Activated T-cell treated with anti-CD3 and anti-CD28 coated beads for 48 hours (primary cell): ENCODE results near the gene FAM186B.

Source experiments
- DNase-seq: peaks from one replicate; pipeline ENCODE4 v3.0.0-alpha.2; 2020; ENCODE audit warnings: low read depth

FAM186B gene

GRCh38 chr12:49549735-49550692 is 55.4 kb downstream of the FAM186B start:
- no peak for DNase-seq

DNA sequence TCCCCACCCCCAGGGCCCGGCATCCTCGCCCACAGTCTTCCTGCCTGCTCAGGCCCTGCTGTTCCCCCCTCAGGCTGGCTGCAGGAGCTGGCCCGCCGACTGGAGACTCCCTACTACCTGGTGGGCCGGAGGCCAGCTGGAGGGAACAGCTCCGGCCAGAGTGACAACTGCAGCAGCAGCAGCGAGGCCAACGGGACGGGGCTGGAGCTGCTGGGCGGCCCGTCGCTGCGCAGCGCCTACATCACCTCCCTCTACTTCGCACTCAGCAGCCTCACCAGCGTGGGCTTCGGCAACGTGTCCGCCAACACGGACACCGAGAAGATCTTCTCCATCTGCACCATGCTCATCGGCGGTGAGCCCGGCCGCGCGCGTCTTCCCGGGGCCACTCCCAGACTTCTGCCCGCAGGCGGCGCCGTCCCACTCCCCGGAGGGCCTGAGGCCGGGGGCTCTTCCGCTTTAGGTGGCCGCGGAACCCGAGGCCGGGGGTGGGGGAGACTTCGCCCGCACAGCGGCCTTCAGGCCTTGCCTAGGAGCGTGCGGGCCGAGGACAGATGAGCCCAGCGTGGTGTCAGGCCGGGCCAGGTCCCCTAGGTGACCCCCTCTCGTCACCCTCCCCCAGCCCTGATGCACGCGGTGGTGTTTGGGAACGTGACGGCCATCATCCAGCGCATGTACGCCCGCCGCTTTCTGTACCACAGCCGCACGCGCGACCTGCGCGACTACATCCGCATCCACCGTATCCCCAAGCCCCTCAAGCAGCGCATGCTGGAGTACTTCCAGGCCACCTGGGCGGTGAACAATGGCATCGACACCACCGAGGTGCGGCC is 56.4 kb downstream of the FAM186B start:
- DNase-seq = no peak

DNA sequence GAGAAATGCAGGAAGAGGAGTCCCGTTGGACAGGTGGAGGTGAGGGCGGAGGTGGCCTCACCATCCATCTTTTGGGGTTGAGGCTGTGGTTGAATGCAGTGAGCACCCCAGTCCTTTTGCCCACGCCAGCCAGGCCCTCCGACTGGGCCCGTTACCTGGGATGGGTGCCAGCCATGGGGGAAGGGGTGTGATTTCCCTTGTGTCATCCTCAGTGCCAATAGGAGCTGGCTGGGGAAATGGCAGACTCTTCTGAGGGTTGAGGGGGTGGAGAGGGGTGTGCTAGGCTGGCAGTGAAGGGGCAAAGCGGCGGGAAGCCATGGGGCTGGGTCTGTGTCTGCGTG is 57.0 kb downstream of the FAM186B start:
- DNase-seq = no peak

GRCh38 chr12:49547090-49547690 is 58.2 kb downstream of the FAM186B start:
- no peak for DNase-seq

GRCh38 chr12:49546481-49546880 is 59.0 kb downstream of the FAM186B start:
- no peak for DNase-seq

DNA sequence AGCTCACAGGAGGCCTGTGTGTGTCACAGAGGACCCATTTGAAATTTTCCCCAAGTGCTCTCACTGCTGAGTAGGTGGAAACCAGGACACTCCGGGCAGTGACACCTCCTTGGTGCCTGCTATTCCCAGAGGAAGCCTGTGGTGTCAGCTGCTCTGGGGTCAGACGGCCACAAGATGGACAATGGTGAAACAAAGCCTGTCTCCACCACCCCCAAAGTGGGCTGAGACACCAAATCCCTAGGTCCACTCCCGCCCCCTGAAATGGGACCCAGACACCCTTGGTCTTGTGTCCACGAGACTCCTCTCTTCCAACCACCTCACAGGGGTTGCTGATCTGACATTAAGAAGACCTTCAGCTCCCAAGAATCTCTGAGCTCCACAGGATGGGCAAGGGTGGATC is 59.6 kb downstream of the FAM186B start:
- DNase-seq = no peak

DNA sequence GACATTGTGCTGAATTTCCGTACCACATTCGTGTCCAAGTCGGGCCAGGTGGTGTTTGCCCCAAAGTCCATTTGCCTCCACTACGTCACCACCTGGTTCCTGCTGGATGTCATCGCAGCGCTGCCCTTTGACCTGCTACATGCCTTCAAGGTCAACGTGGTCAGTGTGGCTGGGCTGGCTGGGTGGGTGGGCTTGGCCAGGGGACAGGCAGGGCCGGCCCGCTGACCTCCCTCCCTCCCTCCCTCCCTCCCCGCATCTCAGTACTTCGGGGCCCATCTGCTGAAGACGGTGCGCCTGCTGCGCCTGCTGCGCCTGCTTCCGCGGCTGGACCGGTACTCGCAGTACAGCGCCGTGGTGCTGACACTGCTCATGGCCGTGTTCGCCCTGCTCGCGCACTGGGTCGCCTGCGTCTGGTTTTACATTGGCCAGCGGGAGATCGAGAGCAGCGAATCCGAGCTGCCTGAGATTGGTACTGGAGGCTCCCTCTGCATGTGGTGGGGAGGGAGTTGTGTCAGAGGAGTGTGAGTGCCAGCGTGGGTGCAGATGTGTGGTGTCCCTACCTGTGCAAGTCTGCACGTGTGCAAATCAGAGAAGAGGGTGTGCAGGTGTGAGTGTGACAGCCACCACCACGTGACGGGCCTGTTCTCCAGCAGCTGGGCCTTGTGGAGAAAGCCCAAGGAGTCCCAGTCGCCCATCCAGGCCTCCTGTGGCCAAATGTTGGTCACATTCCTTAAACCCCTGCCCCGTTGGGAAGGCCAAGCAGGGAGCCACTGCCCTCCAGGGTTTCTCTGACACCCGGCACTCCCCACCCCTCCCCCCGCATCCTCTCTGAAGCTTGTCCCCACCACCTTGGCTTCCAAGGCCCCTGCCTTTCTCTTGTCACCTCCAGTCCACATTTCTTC is 61.3 kb downstream of the FAM186B start:
- no peak for DNase-seq

- DNase-seq = no peak
Observed at GRCh38 chr12:49543221-49543913, 62.1 kb downstream of the FAM186B start.

DNA sequence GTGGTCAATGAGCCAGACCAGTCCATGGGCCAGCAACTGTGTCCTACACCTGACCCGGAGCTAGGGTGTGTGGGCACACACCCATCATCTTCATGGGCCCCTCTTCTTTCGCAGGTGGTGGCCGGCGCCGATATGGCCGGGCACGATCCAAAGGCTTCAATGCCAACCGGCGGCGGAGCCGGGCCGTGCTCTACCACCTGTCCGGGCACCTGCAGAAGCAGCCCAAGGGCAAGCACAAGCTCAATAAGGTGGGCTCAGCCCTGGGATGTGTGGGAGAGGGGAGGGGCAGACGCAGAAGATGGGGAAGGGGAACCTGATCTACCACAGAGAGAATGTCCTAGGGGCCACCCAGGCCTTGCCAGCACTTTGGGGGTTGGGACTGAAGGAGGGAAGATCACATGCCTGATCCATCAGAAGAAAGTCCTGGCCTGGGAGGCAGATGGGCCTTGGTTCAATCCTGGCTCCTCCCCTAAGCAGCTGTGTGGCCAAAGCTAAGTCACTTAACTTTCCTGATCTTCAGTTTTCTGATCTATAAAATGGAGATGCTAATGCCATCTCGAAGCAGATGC is 62.8 kb downstream of the FAM186B start:
- no peak for DNase-seq

DNA sequence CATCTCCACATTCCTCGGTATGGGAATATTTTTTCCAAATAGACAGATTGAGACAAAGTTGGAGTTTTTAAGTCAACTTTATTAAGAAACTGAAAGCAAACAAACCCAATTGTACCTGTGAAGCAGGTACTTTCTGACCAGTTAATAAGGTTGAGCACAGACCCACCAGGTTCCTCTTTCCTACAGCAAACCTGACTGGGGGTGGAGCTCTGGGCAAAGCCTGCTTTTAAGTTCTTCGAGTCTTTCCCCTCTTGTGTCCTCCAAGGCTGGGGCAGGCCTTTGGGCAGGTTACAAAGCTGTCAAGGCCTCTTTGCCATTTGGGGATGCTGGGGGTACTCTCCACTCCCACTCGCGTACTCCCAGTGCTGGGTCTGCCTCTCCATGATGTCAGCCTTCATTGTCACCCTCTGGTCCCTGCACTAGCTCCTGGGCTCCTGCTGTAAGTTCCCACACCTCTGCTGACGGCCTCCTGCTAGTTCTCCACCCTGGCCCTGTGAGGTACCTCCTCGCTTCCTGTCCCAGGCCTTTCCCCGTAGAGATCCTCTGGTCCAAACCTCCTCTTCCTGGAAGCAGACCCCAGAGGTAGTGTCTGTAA is 63.4 kb downstream of the FAM186B start:
- DNase-seq = no peak

DNA sequence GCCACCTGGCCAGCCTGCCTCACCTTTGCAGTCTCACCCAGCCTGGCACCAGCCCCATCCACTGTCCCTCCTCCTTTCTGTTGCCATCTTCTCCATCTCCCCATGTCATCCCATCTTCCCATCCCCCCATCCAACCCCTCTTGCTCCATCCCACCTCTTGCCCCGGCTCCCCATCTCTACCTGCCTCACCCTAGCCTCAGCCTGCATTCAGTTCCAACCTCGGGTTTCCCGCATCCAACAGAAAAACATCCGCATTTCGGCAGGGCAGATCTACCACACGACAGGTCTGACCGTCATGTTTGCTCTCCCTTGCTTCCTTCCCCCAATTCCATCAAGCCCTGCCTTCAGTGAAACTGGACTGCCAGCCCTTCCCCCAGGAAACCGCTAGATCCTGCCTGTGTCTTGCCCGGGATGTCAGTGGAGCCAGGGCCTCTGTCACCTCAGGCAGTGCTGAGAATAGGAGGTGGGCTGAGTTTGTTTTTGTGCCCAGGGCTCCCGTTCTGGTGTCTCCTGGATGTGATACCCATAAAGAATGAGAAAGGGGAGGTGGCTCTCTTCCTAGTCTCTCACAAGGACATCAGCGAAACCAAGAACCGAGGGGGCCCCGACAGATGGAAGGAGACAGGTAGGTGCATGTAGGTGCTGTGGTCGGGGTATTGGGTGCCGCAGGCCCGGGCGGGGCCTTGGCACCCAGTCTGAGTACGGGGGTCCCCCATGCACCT is 64.1 kb downstream of the FAM186B start:
- DNase-seq = no peak

DNA sequence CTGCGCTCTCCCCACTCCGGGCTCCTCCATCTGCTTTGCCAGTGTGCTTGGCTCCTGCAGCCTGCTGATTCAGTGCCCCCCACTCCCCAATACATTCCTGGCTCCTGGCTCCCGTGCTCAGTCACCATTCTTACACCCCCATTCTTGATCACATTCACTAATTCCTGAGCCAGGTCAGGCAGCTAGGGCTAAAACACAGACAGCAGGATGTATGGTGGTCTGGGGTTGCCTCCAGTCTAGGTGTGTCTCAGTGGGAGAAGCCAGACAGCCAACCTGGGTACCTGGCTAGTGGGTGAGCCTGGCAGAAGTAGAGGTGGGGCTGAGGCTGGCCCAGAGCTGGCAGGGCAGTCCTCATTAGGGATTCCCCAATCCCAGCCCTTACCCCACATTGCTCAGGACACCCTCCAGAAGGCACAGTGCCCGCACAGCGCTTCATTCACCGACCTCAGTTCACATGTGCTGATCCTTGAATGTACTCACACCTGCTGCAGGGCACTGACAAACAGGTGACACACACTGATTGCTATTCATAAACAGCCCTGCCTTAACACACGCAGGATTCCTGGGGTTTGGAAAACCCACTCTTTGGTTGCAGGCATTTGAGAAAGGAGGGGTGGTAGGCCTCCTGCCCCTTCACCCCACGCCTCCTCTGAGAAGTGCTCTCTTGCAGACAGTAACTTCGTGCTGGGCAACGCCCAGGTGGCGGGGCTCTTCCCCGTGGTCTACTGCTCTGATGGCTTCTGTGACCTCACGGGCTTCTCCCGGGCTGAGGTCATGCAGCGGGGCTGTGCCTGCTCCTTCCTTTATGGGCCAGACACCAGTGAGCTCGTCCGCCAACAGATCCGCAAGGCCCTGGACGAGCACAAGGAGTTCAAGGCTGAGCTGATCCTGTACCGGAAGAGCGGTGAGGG is 65.0 kb downstream of the FAM186B start:
- DNase-seq = no peak

- no peak for DNase-seq
Observed at GRCh38 chr12:49539406-49540228, 65.8 kb downstream of the FAM186B start.

GRCh38 chr12:49538510-49539403 is 66.7 kb downstream of the FAM186B start, which contains the start of gene KCNH3:
KCNH3 (plus strand) TSS chr12:49539030; CDS start chr12:49539417, 387 bp downstream.
- peak; percentile 67 for DNase-seq

DNA sequence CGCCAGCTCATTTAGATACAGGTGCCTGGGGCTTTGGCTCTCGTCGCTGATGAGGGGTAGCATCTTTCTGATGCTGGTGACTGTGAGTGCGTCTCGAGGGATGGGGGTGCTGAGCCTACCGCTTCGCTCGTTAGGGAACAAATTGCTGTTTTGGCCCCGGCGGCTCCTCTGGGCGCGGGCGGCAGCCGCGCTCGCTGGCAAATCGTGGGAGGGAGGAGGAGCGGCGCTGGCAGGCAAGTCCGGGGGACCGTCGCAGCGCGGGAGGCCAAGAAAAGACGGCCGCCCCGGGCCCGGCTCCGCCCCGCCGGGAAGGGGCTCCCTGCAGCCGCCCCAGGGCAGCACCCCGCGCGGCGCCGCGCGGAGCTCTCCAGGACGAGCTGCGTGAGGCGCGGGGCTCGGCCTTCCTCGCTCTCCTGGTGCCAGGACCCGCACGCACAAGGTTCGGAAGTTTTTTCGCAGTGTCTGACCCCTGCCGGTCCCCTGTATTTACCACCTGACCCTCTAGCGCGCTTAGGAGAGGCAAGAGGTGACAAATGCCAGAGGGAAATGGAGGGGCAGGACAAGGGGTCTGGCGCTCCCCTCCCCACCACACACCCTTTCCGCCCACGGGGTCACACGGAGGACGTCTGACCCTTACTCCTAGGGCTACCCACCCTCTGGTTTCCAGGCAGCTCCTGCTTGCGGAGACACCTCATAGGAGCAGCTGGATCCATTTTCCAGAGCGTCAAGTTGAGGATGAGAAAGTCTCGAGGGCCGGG is 67.5 kb downstream of the FAM186B start:
- peak; percentile 24 for DNase-seq
